Measurements from ENCODE around the gene ANO4. TPM values are rescaled to one million over a fixed set of nuclear protein-coding genes. Genes with fewer than 3 reads are reported as not detected.

The ANO4 gene
- total RNA-seq (2014; rRNA removed; shearing (Covaris generic)): 0.17 TPM in 1 of 2 replicates, not detected in the other

GRCh38 chr12:100794441-100795173 lies at the start of gene ANO4:
Gene ANO4 (plus strand): TSS chr12:100794776. CDS start chr12:100901786, 107,010 bp downstream.
- no peak for DNase-seq (ENCODE audit: low spot score)

- DNase-seq (ENCODE audit: low spot score): no peak
Measured at GRCh38 chr12:100745378-100746071, 49.1 kb upstream of the ANO4 start.

- no peak for DNase-seq (ENCODE audit: low spot score)
Measured at GRCh38 chr12:100752841-100753240, 41.7 kb upstream of the ANO4 start.

GRCh38 chr12:100753837-100754236 lies 40.7 kb upstream of the ANO4 start:
- DNase-seq (ENCODE audit: low spot score): no peak

GRCh38 chr12:100755186-100755585 lies 39.4 kb upstream of the ANO4 start:
- no peak for DNase-seq (ENCODE audit: low spot score)

GRCh38 chr12:100758083-100758482 lies 36.5 kb upstream of the ANO4 start:
- no peak for DNase-seq (ENCODE audit: low spot score)

- DNase-seq (ENCODE audit: low spot score): no peak
Measured at GRCh38 chr12:100767371-100767770, 27.2 kb upstream of the ANO4 start.

- no peak for DNase-seq (ENCODE audit: low spot score)
Measured at GRCh38 chr12:100767950-100768349, 26.6 kb upstream of the ANO4 start.

GRCh38 chr12:100778967-100779590 lies 15.5 kb upstream of the ANO4 start:
- no peak for DNase-seq (ENCODE audit: low spot score)

- peak; percentile 6 for DNase-seq (ENCODE audit: low spot score)
Measured at GRCh38 chr12:100789146-100789545, 5.4 kb upstream of the ANO4 start.

- no peak for DNase-seq (ENCODE audit: low spot score)
Measured at GRCh38 chr12:100789975-100790374, 4.6 kb upstream of the ANO4 start.

- no peak for DNase-seq (ENCODE audit: low spot score)
Measured at GRCh38 chr12:100790552-100790951, 4.0 kb upstream of the ANO4 start.

GRCh38 chr12:100793182-100793581 lies 1.4 kb upstream of the ANO4 start:
- DNase-seq (ENCODE audit: low spot score): peak; percentile 33

GRCh38 chr12:100795174-100795799 lies 711 bp downstream of the ANO4 start:
- no peak for DNase-seq (ENCODE audit: low spot score)

GRCh38 chr12:100795800-100796179 lies 1.2 kb downstream of the ANO4 start:
- no peak for DNase-seq (ENCODE audit: low spot score)

GRCh38 chr12:100796621-100797020 lies 2.0 kb downstream of the ANO4 start:
- DNase-seq (ENCODE audit: low spot score): no peak

- DNase-seq (ENCODE audit: low spot score): no peak
Measured at GRCh38 chr12:100797246-100797645, 2.7 kb downstream of the ANO4 start.

GRCh38 chr12:100797786-100798185 lies 3.2 kb downstream of the ANO4 start:
- no peak for DNase-seq (ENCODE audit: low spot score)

- DNase-seq (ENCODE audit: low spot score): no peak
Measured at GRCh38 chr12:100798286-100799160, 3.9 kb downstream of the ANO4 start.

GRCh38 chr12:100799770-100800169 lies 5.2 kb downstream of the ANO4 start:
- no peak for DNase-seq (ENCODE audit: low spot score)

GRCh38 chr12:100800723-100801122 lies 6.1 kb downstream of the ANO4 start:
- DNase-seq (ENCODE audit: low spot score): no peak
